ENCODE results near the gene ZNF425.

GRCh38 chr7:149070372-149071125 is 55.6 kb downstream of the ZNF425 start:
- TF ChIP-seq, protein P1, sequence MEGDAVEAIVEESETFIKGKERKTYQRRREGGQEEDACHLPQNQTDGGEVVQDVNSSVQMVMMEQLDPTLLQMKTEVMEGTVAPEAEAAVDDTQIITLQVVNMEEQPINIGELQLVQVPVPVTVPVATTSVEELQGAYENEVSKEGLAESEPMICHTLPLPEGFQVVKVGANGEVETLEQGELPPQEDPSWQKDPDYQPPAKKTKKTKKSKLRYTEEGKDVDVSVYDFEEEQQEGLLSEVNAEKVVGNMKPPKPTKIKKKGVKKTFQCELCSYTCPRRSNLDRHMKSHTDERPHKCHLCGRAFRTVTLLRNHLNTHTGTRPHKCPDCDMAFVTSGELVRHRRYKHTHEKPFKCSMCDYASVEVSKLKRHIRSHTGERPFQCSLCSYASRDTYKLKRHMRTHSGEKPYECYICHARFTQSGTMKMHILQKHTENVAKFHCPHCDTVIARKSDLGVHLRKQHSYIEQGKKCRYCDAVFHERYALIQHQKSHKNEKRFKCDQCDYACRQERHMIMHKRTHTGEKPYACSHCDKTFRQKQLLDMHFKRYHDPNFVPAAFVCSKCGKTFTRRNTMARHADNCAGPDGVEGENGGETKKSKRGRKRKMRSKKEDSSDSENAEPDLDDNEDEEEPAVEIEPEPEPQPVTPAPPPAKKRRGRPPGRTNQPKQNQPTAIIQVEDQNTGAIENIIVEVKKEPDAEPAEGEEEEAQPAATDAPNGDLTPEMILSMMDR (IDR thresholded peaks at IDR 0.05; ENCODE audit: low read depth, low read length, missing input control), result no peak
- TF ChIP-seq REST (IDR thresholded peaks at IDR 0.05) (no peak), SP1 (IDR thresholded peaks at IDR 0.05) (no peak), TAF1 (conservative IDR thresholded peaks at IDR 0.05) (no peak), YY1 (IDR thresholded peaks at IDR 0.05) (no peak)
